GM21529 (cell line): ENCODE results near the gene TNS4.

Source experiments
- ATAC-seq: cut with Tn5 transposase; IDR thresholded peaks from one replicate; pipeline ENCODE4 v1.9.1; 2021; ENCODE audit not compliant: unreplicated experiment

The TNS4 gene

GRCh38 chr17:40459636-40460603 is 41.5 kb downstream of the TNS4 start:
- no peak for ATAC-seq

GRCh38 chr17:40458851-40459482 is 42.5 kb downstream of the TNS4 start:
- ATAC-seq: no peak

GRCh38 chr17:40457964-40458791 is 43.2 kb downstream of the TNS4 start:
- no peak for ATAC-seq

- no peak for ATAC-seq
These were observed 44.1 kb downstream of the TNS4 start for GRCh38 chr17:40457369-40457768.

- no peak for ATAC-seq
These were observed 44.9 kb downstream of the TNS4 start for GRCh38 chr17:40456396-40456951.

GRCh38 chr17:40454613-40454995 is 46.8 kb downstream of the TNS4 start:
- ATAC-seq: no peak

GRCh38 chr17:40453881-40454612 is 47.4 kb downstream of the TNS4 start:
- no peak for ATAC-seq

- ATAC-seq: no peak
These were observed 48.5 kb downstream of the TNS4 start for GRCh38 chr17:40452921-40453378.

GRCh38 chr17:40452216-40452787 is 49.1 kb downstream of the TNS4 start:
- ATAC-seq: no peak

- ATAC-seq: no peak
These were observed 50.0 kb downstream of the TNS4 start for GRCh38 chr17:40451420-40451819.

- ATAC-seq: no peak
These were observed 51.2 kb downstream of the TNS4 start for GRCh38 chr17:40450175-40450574.

- ATAC-seq: no peak
These were observed 52.7 kb downstream of the TNS4 start for GRCh38 chr17:40448639-40449261.

- no peak for ATAC-seq
These were observed 53.2 kb downstream of the TNS4 start for GRCh38 chr17:40448213-40448638.

- ATAC-seq: no peak
These were observed 53.6 kb downstream of the TNS4 start for GRCh38 chr17:40447806-40448205.

GRCh38 chr17:40447148-40447644 is 54.2 kb downstream of the TNS4 start:
- no peak for ATAC-seq

GRCh38 chr17:40445751-40446468 is 55.5 kb downstream of the TNS4 start:
- ATAC-seq: no peak

GRCh38 chr17:40443988-40444899 is 57.2 kb downstream of the TNS4 start:
- no peak for ATAC-seq
